HG03571 (cell line): ENCODE measurements around the gene EEF1AKMT3.
"Not testable (repeated sequence)": the region's sequence is repeated elsewhere in the genome, so short reads cannot be mapped to it uniquely, and the experiment has no call there.

ENCODE experiments used
- ATAC-seq: cut with Tn5 transposase; IDR thresholded peaks from one replicate; pipeline ENCODE4 v1.9.1; 2021; ENCODE audit not compliant: unreplicated experiment

The EEF1AKMT3 gene

DNA sequence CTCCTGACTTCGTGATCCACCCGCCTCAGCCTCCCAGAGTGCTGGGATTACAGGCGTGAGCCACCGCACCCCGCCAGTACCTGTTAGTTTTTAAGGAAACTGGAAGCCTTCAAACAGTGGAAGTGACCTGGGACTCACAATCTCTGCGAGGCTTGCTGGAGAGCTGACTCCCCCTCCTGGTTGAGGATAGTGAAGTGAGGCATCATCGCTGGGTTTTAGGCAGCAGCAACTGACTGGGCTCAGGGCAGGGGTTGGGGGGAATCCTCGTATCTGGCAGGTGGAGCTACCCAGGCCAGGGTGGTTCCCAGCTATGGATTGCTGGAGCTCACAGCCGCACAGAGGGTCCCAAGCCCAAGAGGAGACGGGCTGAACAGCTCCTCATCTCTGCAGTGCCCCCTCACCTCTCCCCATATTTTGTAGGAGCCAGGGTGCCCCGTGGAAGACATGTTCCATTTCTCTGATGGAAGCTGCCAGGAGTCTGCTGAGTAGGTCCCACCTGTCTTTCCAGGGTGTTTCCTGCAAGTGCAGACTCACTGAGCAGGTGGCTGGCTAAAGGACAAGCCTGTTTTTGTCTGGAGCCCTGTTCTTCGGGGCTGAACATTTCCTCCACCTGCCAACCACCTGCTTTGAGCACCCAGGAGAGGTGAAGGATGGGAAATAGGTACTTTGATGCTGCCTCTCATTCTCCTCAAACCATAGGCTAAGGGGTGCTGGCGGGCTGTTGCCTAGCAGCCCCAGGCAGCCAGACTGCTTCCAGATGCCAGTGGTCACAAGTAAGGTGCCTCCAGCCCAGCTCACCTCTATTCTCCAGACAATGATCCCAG is 43.0 kb downstream of the EEF1AKMT3 start:
- no peak for ATAC-seq

DNA sequence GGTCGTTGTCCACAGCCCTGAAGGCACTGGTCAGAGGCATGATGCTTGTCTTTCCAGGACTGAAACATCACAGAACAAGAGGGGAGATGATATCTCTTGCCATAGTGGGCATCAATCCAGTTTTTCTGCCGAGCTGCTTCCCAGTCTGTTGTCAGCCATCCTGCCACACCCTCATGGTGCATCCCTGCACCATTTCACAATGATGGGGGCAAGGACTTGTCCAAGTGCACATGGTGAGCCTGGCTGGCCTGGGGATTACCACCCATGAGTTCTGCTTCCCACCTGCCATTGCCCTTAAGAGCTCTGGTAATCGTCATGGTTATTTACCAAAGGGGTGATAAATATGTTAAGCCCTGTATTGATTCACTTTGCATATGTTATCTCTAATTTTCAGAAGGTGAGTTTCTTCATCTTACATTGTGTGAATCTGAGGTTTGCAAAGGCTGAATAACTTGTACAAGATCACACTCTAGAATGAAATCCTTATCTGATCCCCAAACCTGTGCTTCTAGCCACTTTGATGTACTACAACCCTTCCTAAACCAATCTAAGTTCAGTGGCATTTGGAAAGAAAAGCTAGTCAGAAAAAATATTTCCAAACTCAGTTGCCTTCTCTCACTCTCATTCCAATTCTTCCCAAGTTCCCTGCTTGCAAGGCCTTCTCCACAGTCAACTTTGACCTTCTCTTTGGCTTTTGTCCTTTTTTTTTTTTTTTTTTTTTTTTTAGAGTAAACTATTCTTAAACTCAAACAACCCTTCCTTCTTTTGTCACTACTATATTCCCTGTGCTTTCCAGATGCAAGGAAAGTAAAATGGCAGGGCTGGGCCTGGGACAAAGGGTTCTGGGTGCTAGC is 43.8 kb downstream of the EEF1AKMT3 start:
- no peak for ATAC-seq

DNA sequence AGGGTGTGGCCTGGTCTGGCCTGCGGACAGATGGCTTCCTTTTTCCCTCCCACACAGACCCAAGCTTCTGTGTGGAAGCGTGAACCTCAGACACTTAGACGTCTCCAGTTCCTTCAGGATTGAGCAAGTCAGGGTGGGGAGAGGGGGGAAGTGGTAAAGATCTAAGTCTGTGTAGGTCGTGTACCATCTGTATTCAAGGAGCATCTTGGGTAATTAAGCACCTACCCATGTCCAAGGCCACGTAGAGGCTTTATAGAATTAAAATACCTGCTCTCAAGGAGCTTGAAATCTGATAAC is 44.4 kb downstream of the EEF1AKMT3 start:
- ATAC-seq: no peak

DNA sequence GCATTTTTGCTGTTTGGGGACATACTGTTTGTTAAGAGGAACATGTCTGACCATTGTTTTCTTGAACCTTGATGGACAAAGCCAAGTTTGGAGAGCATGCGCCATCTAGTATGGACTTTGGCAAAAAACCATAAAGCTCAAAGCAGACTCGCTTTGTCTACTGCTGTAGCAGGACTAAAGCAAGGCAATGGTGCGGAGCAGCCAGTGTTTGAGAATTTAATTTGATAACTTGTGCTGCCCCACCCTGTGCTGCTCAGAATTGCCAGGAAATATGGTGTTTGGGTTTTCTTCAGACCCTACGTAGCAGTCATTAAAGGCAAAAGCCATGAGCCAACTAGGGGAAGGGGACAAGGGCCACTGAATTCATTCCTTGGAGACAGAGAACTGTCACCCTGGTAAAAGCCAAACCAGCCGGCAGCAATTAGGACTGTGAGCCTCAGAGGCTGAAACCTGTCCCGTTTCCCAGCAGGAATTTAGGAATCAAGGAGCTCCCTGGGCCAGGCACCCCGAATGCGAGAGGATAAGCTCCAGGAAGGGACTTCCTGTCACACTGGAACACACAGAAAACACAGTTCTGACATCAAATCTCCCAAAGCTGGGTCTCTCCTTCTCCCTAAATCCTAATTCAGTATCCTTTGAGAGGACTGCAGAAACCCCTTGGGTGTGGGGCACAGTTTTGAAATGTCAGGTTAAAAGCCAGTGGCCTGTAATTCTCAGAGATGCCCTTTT is 45.0 kb downstream of the EEF1AKMT3 start:
- ATAC-seq: no peak

DNA sequence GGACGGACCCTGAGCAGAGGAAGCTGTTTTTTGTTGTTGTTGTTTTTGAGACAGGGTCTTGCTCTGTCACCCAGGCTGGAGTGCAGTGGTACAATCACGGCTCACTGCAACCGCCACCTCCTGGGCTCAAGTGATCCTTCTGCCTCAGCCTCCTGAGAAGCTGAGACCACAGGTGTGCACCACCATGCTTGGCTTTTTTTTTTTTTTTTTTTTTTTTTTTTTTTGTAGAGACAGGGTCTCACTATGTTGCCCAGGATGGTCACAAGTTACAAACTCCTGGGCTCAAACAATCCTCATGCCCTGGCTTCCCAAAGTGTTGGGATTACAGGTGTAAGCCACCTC is 45.5 kb downstream of the EEF1AKMT3 start:
- ATAC-seq: not testable (repeated sequence)

DNA sequence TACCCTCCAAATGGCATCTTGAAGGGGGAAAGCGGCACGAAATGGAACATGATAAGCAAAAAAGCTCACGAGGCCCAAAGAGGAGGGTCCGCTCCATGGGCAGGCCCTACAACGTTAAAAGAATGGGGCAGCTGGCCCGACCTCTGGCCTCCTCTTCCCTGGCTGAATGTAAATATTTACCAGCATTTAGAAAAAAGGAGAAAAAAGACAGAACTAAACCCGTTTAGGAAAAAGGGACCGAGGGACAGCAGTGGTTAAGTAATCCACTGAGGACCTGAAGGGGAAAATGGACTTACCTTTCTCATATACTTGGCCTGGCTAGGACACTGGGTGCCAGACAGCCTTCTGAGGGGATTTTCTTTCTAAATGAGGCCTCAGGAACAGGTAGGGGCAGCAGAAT is 47.7 kb downstream of the EEF1AKMT3 start:
- not testable (repeated sequence) for ATAC-seq

DNA sequence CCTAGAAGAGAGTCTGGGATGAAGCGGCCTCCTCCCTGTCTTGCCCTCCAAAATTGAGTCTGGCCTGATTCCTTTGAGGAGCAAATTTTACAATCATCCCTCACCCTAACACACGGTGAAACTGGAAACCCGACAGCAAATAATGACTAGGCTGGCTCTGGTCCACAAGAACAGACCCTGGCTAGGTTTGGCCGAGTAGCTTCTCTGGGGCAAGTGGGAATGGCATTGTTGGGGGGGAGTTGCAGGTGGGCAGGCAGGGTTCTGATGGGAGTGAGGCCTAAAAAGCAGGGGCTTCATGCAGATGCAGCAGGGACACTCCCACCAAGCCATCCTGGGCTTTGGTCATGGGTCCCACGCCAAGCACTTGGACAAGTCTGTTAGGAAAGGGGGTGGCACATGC is 48.6 kb downstream of the EEF1AKMT3 start:
- ATAC-seq: not testable (repeated sequence)

DNA sequence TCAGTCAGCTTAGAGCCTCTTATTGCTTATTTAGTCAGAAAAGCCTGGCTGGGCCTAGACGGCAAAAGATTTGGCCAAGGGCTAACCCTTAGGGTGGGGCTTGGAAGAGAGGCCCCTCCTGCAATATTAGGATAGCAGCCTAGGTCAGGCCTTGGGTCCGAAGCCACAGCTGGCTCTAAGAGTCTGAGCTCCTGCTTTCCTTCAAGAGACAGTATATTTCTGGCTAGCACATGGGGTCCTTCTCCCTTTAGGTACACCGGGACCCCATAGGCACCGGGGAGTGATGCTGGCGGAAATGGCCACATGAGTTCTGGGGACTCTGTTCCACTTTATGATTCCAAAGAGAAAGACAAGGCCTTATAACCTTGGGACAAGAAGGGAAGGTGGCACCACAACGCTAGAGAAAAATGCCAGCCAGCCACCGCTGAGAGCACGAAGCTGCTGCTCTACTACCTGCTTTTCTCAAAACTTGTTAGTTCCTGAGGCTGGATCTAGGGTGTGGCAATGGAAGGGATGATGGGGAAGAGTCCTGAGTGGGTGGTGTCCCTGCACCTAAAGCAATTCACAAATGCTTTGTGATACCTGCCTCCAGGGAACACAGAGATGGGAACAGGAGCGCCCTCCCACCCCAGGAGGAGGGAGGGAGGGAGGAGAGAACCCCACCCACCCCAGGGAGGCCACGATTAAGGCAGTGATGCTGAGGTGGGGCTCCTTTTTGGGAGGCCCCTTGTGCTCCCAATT is 49.2 kb downstream of the EEF1AKMT3 start:
- ATAC-seq: no peak

DNA sequence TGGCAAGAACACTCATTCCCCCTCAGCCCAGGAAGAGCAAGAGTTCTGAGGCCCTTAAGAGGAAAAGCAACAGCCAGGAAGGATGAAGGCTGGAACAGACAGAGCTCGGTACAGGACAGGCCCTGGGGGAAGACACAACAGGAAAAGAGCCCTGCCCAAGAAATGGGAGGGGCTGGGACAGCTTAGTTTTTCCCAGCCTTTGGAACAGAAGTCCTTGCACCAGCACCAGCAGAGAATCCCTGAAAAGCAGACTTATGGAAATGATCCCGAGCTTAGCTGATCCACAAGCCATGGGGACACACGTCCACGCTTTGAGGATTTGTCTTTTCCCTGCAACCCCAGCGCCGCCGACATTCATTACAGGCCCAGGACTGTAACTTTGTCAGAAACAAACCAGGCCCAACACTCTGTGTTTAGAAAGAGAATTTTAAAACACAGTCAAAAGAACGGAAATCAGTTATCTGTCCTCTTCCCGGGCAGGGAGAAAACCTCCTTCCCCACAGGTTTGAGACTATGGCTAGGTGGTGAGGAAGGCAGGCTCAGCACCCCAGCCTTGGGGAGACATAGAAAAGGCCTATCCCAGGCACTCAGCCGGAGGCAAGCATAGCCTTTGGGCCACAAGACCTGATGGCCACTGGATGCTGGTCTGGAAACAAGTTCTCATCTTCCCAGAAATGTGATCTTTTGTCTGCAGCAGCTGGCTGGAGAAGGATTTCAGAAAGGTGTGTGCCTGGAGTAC is 50.1 kb downstream of the EEF1AKMT3 start:
- no peak for ATAC-seq

DNA sequence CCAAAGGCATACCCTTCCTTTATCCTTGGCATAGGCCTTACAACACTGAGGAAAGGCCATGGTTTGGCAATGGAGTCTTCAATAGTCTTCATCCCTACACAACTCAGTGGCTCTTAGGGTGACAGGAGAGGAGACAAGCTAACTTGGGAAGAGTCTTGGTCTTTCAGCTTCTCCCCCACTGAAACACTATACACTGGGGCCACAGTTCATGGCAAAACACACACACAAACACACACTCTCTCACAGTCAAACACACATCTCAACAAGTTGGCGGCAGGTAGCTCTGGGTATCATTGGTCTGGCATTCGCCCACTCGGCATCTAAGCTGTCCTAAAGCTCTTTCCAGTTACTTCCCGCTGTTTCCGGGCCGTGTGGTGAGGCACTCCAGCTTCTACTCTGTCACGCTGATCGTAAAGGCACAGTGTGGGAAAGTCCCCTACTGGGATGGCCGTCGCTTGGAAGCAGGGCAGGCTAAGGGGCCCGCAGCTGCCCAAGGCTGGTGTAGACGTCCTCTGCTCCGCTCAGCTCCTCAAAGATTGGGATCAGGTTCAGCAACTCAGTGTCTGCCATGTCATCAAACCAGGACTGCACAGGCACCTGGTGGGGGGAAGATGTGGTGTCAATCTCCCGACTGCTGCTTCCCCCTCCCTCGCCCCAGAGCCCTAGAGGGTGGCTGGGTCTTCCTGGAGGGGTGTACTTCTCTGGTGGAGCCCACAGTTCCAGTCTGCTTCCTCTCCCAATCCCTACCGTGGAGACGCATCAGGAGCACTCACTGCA is 50.9 kb downstream of the EEF1AKMT3 start:
- no peak for ATAC-seq

DNA sequence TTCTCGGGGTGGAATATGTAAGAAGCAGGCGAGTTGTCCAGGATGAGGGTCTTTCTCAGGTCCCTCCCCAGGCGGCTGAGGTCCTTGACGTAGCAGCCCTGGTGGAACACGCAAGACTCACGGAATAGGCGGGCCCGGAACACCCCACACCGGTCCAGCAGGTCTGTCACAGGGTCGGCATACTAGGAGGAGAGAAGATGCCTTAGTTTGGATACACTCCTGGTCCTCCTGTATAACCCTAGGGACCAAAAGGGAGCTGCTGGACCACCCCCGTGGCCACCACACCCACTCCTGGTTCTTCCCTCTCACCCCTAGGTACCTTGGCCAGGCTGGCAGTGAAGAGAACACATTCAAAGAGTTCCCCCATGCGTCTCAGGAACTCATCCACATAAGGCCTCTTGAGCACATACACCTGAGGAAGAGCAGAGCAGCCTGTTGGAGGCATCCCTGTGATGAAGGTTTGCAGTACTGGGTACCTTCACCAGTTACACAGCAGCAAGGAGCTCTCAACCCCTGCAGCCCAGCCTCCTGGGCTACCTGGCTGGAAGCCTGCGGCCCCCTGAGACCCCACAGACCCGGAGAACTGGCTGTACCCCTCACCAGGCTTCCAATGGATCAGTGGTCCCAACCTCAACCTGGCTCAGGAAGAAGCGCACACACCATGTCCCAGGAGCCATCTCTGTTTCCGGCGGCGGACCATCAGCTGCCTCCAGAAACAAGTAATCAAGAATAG is 51.7 kb downstream of the EEF1AKMT3 start:
- no peak for ATAC-seq

DNA sequence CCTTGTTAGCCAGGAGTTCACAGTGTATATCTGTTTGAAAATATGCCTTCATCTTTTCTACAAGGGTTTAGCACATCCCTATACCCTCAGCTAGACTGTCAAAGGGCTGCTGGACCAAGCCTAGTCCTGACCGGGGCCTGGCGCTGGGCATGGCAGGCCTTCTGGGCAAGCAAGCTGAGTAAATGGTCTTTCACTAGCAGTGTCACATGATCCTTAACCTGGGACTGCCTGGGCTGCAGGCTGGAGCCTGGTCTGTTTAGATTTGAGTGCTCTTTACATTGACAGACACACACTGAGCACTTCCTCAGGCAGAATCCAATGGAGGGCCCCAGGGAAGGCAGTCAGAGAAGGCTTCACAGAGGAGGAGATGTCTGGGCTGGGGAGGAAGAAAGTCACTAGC is 53.0 kb downstream of the EEF1AKMT3 start:
- ATAC-seq: no peak

DNA sequence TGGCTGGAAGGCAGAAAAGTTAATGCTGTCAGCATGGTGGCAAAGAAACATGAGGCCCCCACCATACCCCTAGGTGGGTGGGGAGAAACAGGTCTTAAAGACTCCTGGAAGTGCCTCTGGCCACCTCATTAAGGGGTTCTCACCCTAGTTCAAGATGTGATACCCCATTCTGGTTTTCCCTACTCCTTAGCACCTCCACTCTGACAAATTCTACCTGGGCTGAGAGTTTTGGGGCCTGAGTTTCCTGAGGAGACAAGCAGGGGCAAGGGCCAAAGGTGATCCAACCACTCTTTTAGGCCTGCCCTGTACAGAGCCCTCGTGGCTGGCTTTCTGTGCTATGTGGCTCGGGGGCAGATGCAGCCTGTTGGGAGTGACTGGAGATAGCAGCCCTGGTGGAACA is 54.0 kb downstream of the EEF1AKMT3 start:
- ATAC-seq: no peak

DNA sequence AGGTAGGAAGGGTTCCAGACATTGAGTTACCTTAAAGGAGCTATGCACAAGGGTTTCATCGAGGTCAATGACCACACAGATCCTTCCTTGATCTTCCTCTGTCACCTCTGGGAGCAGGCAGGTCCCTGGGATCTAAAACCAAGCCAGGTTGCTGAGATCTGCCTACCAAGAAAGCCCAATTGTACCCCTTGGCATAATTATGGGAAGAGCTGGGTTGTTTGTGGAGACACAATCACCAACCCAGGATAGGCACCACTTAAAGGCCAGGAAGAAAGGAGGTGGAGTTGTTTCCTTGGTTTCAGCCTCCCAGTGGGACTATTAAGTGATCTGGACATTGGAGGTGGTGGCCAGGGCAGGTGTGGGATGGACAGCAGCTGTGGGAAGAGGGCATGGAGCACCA is 54.6 kb downstream of the EEF1AKMT3 start:
- ATAC-seq: no peak

DNA sequence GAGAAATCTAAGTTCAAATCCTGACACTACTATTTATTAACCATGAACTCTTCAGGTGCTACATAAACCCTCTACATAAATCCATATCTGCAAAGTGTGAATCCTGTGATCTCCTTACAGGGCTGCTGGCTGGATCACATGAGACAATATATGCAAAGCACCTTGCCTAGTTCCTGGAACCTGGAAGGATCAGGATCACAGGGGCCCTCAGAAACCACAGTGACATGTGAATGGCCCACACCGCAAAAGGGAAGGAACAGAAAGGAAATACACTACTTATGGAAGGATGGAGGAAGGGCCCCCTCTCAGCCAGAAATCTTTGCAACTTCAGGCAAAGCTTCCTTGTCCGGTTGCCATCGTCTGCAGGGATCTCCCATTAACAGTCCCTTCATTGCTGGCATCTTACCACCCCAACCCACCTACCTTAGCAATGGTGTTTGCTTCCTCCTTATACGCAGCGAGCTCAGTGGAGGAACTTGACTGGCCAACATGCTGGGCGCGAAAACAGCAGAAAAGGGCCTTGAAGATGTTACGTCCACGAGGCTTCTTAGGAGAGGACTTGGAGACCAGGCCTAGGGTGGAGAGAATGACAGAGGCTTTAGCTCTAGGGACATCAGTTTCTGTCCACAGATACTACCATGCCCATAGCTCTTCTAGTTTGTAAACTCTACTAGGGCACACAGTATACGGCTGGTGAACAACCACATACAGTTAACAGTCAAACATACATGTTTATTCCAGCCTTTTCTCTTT is 56.8 kb downstream of the EEF1AKMT3 start:
- ATAC-seq: no peak

DNA sequence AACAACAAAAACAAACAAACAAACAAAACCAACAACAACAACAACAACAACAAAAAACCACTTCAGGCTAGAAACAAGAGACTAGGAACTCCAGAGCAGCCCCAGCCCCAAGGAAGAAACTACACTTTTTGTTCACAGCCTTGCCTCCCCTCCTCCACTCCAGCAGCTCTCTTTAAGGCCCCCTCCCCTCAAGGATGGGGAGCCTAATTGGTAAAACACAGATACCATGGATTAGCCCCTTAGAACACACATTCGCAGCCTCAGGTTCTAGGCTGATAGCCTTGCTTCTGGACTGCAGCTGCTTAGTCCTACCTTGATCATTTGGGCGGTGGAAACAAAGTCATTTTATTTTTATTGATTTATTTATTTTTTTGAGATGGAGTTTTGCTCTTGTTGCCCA is 58.0 kb downstream of the EEF1AKMT3 start:
- ATAC-seq: no peak
